GM18907 (cell line): ENCODE measurements around the gene KCTD7.
"Not testable (repeated sequence)": the region's sequence is repeated elsewhere in the genome, so short reads cannot be mapped to it uniquely, and the experiment has no call there.

Source experiments
- ATAC-seq: cut with Tn5 transposase; IDR thresholded peaks from one replicate; pipeline ENCODE4 v1.9.1; 2021; ENCODE audit warnings: mild to moderate bottlenecking, moderate library complexity; ENCODE audit not compliant: unreplicated experiment

KCTD7 gene

DNA sequence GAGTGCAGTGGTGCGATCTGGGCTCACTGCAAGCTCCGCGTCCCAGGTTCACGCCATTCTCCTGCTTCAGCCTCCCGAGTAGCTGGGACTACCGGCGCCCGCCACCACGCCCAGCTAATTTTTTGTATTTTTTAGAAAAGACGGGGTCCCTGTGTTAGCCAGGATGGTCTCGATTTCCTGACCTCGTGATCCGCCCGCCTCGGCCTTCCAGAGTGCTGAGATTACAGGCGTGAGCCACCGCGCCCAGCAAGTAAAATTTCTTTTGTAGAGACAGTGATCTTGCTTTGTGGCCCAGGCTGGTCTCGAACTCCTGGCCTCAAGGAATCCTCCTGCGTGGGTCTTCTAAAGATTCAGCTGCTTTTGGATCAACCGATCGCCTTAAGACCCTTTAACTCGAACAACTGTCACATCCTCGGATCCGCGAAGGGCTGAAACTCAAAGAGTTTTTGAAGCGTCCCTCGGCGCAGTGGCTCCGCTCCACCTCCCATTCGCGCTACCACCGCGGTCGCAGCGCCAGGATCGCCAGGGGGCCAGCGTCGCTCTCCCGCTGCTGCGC is 25.1 kb downstream of the KCTD7 start:
- ATAC-seq, result not testable (repeated sequence)

DNA sequence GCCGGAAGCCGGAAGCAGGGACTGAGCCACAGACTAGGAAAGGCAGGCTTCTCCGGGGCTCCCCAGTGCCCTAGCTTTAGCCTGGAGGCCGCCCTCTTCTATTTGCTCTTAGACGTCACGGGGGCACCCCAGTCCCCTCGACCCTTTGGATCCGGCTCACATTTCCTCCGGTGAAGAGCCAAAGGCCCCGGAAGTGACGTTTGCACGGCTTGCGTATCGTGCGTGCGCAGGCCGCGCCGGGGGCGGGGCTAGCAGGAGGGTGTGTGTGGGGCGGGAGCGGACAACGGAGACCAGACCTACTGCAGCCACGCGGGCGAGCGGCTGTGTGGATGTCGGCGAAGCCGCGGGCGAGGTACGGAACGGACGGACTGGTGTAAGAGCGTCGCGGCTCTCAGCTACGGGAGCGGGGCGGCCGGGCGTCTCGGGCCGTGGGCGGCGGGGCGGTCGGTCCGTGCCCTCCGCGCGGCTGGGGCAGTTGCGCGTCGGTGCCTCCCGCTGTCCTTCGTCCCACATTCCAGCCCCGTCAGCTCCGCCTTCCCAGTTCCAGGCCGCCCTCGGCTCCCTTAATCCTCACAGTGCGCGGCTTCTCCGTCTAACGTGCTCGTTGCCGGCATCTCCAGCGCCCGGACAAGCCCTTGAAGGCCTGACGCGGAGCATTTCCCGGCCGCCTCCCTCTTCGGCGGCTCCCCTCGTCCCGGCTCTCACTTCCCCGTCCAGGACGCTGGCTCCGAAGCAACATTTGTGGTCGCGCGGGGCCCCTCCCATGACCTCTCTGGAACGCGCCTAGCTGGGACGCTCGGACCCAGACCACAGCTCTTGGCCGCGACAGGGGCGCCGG is 25.8 kb downstream of the KCTD7 start:
- ATAC-seq, result peak; percentile 95

DNA sequence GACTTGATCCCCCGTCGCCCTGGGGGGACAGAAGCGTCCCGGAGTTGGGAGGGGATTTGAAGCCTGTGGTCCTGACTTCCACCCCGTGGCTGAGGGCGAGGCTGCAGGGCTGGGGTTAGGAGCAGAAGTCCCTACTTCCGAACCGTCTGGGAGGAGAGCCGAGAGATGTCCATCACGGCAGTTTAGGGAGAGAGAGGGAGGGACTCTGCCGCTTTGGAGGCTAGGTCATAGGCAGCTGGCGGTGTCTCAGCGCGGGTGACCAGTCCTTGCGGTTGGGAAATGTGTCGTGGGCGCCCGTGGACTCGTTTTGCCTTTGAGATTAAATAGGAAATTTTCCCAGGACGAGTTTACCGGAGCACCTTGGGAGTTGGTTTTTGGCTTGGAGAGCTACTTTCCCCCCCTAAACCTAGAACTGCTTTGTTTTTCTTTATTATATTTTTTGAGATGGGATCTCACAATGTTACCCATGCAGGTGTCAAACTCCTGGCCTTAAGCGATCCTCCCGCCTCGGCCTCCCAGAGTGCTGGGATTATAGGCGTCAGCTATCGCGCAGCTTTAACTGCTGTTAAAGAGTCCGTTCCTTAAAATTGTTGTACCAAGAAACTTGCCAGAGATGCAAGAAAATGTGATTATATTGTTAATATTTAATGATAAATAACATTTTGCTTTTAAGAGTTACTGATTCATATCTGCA is 26.6 kb downstream of the KCTD7 start:
- peak; percentile 18 for ATAC-seq

DNA sequence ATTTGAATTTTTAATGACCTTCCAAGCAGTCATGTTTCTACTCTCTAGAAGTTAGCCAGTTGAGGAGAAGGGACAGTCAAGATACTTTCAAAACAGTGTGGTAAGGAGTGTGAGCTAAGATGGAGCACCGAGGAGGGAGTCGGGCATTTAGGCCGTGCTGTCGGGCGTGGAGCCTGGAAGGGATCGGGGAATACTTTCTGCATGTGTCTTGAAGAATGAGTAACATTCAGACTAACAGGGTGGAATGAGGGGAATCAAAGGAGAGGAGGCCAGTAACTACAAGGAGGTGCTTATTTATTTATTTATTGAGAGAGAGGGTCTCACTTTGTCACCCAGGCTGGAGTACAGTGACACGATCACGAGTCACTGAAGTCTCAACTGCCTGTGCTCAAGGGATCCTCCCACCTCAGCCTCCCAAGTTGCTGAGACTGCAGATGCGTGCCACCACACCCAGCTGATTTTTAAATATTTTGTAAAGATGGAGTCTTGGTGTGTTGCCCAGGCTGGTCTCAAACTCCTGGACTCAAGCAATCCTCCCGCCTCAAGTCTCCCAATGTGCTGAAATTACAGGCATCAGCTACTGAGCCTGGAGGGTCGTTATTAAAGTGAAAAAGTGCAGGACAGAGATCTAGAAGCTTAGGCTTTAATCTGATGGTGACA is 27.3 kb downstream of the KCTD7 start:
- ATAC-seq, result not testable (repeated sequence)

DNA sequence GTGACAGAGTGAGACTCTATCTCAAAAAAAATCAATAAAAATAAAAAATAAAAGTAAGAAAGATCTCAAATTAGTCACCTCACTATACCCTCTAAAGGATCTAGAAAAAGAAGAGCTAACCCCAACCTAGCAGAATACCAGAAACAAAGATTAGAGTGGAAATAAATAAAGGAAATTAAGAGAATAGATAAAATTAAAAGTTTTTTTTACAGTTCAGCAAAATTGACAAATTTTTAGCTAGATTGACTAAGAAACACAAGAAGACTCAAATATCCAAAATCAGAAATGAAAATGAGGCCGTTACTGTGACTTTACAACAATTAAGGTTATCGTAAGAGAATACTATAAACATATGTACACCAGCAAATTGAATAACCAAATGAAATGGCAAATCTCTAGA is 29.1 kb downstream of the KCTD7 start:
- ATAC-seq, result no peak

DNA sequence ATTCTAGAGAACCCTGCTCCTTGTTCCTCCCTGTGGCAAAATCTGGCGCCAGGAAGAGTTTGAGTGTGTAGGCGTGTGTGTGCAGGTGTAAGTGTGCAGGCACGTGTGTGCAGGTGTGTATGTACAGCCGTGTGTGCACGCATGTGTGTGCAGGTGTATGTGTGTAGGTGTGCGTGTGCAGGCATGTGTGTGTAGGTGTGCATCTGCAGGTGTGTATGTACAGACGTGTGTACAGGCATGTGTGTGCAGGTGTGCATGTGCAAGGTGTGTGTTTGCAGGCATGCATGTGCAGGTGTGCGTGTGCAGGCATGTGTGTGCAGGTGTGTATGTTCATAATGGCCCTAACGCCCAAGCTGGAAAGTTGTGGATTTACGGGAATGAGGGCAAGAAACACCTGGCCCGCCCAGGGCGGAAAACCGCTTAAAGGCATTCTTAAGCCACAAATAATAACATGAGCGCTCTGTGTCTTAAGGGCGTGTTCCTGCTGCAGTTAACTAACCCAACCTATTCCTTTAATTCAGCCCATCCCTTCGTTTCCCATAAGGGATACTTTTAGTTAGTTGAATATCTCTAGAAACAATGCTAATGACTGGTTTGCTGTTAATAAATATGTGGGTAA is 34.1 kb downstream of the KCTD7 start:
- ATAC-seq, result no peak

DNA sequence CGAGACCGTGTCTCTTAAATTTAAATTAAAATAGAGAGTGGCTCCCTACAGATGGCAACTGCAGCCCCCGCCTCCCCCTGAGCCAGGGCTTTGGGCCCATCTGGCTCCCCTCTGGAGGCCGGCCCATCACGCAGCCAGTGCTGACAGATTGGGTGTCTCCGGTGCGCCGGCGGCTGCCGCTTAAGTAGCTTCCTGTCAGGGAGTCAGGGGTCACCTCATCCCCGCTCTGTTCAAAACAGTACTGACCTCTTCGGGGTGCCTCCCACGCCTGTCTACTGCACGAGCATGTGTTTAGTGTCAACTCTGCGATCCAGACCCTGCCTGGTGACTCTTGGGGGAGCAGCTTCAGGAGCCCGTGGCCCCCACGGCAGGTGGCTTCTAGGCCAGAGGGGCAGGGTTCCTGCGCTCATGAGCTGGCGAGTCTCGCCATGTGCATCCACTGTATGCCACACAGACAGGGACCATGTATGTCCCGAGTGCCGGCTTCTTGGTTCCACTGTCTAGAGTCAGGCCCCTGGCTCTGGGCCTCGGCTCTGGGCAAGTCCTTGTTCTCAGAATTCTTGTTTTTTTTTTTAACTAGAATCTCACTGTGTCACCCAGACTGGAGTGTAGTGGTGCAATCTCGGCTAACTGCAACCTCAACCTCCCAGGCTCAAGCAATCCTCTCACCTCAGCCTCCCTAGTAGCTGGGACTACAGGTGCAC is 36.1 kb downstream of the KCTD7 start:
- ATAC-seq, result no peak

DNA sequence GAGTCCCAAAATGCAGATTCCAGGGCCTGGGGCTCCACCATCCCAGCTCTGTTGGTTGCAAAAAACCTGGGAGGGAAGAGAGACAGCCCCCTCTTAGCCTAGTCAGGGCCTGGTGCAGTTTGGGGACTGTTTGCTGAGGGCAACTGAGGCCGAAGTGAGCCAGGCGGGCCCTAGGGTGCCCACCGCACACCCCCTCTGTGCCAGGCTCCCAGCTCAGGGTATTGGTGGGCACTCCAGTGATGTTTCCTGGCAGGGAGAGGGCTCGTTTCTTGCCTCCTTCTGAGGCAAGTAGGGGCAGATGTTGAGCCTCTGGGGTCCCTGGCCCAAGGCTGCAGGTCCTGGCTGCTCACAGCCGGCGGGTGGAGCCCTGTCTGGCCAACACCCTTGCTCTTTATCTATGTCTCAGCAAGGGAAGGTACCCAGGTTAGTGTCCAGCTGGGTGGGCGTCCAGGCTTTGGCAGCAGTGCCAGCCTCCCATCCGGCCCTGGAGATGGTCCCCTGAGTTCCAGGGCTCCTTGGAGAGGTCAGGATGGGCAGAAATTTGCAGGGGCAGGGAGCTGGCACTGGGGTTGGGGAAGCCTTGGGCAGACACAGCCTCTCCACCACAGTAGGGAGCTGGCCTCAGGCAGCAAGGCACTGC is 37.8 kb downstream of the KCTD7 start:
- no peak for ATAC-seq

DNA sequence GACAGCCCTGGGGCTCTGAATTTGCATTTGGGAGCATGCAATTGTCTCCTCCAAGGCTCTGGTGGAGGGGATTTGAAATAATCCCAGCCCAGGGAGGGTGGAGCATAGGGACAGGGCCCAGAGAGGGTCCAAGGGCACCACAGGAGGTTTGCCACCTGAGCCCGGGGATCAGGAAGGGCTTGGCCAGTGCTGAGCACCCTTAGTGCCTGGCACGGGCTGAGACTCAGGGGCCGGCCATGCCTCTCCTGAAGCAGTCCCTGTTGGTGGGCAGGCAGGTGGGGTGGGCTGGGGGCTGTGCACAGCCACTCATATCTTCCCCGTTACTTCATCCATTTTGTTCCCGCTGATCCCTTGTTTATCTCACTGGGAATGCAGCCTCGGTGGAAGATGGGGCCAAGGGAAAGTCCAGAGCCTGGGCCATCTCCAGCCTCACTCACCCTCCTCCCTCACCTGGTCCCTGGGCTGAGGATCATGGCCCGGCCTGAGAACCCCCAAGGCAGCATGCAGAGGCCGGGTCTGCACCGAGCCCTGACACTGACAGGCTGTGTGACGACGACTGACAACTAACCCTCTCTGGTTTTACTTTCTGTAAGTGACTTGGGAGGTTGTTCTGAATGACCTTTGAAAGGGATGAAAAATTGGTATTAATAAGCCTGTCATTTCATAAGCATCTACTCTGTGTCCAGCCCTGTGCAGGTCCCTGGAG is 38.5 kb downstream of the KCTD7 start:
- no peak for ATAC-seq

DNA sequence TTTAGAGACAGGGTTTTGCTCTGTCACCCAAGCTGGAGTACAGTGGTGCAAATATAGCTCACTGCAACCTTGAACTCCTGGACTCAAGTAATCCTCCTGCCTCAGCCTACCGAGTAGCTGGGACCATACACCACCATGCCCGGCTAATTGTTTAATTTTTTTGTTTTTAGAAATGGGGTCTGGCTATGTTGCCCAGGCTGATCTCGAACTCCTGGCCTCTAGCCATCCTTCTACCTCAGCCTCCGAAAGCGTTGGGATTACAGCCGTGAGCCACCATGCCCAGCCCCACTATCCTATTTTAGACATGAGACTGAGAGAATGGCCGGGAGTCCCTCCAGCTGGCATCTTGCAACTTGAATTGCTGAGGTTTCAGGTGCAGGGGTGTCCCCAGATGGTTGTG is 39.4 kb downstream of the KCTD7 start:
- ATAC-seq, result no peak

DNA sequence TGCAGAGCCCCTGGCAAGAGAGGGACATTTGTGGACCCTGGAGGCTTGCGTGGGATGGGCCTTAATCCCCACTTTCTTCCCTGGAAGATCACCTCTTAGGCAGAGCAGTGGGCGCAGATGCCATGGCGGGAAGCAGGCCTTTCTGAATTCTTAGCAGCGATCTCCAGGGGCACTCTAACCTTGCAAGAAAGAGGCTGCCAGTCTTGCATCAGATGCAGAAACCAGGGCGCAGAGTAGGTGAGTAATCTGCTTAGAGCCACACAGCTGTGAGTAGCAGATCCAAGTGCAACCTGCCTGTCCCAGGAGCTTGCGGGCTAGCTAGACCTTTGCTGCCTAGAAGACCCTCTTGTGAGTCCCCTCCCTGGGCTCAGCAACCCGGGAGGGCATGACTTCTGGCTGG is 40.0 kb downstream of the KCTD7 start:
- no peak for ATAC-seq

DNA sequence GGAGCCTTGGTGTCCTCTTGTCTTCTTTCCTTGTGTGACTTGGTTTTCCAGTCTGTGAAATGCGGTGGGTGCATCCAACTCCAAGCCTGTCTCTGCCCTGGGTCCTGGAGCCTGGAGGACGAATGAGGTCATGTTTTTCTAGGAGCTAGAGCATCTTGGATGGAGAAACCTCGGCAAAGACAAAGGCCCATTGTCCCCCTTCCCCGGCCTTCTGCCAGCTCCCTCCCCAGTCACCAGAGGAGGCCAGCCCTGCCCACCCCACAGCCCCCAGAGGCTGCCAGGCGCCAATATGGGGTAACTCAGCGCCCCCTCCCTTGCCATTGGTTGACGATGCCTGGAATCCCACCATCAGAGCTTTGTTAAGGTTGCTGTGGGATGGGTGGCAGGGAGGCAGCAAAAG is 40.4 kb downstream of the KCTD7 start:
- no peak for ATAC-seq

DNA sequence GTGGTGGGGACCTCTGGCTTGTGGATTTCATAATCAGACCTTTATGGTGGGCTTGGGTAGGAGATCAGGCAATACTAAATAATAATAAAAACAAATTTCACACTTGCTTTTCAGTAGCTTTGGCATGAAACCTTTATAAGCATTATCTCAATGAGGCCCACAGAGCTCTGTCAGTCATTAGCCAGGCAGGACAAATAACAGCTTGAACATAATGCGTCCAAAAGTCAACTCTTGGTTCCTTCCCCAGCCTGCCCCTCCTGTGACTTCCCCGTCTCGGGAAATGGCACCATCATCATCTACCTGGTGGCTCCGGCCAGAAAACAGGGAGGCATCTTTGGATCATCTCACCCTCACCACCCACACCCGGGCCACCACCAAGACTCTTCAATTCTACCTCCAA is 40.8 kb downstream of the KCTD7 start:
- no peak for ATAC-seq

DNA sequence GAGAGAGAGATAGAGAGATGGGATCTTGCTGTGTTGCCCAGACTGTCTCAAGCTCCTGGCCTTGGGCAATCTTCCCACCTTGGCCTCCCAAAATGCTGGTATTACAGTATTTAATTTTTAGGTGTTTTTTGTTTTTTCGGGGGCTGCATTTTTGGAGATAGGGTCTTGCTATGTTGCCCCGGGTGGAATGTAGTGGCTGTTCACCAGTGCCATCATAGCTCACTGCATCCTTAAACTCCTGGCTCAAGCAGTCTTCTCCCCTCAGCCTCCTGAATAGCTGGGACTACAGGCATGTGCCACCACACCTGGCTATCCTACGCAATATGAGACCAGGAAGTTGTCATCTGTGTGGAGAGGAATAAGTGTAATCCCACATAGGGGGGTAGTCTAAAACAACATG is 42.4 kb downstream of the KCTD7 start:
- ATAC-seq, result no peak

DNA sequence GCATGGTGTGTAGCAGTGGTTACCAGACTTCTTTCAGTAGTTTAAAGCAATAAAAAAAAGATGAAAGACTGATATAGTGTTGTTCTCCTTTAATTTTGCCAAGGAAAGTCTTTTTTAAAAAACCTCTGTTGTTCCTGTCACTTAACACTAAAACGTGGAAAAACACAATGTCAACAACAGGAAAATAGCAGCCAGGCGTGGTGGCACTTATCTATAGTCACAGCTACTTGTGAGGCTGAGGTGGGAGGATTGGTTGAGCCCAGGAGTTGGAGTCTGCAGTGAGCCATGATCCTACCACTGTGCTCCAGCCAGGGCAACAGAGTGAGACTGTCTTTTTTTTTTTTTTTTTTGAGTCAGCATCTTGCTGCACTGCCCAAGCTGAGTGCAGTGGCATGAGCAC is 42.8 kb downstream of the KCTD7 start:
- not testable (repeated sequence) for ATAC-seq

DNA sequence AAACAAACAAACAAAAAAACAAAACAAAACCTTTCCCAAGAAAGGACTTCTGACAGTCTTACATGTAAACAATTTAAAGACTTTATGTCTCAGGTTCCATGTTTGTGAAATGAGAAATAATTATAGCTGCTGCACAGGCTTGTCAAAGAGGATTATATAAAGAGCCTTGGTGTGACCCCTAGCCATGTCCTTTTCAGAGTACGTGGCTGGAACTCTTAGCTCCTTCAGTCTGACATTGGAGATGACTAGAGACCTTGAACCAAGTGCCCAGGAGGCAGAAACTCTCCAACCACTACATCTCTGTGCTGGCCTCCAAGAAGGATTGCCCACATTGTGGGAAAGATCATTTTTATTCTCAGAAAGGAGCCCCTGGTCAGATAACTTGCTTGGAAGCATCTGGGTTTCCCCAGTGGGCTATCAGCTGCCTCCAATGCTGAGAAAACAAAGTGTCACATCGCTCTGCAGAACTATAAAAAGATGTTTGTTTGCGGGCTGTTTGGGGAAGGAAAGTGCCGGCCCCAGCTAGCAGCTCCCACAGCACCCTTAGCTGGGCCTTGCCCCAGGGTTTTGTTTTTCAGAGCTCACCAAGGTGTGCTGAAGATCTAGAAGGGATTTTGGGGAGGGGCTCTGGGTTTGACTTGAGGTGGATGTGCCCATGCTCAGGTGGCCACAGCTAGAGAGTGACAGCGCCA is 43.9 kb downstream of the KCTD7 start:
- ATAC-seq, result not testable (repeated sequence)

DNA sequence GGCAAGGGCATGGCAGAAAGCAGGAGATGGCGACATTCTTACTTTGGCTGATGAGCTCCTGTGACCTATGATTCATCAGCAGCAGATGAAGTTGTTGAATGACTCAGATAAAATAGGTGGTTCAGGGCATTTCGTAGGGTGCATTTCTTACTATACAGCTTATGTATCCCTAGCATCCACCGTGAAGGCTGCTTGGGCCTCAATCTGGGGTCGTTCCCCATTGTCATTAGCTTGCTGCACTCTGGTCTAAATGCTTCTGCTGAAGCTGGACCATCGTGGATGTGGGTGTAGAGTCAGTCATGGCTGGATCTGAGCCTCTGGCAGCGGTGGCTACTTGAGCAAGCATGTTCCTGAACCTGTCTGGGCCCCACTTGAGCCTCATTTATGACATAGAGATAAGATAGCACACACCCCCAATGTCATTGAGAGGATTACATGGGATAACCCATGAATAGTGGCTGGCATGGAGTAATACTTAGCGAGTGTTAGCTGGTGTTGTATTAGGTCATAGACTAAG is 44.5 kb downstream of the KCTD7 start:
- not testable (repeated sequence) for ATAC-seq

DNA sequence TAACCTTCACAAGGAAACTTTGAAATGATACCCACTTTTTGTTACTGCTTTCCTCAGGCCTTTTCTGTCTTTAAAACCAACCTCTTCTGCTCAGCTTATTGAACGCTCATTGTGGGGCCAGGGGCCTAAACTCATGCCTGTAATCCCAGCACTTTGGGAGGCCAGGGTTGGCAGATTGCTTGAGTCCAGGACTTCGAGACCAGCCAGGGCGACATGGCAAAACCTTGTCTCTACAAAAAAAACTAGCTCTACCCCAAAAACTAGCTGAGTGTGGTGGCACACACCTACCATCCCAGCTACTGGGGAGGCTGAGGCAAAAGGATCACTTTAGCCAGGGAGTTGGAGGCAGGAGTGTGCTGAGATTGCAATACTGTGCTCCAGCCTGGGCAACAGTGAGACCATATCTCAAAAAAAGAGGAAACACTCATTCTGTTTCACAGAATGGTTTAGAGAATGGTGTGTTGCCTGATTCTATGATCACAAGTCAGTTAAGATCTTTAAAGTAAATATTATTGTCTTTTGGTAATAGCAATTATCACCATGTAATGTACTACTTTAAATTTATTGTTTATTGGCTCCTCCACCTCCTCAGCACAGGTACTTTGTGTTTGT is 51.1 kb downstream of the KCTD7 start:
- no peak for ATAC-seq
